CD4-positive, alpha-beta T cell (primary cell): ENCODE measurements around the gene FCGBP. TPM values are rescaled to one million over a fixed set of nuclear protein-coding genes. Genes with fewer than 3 reads are reported as not detected.
"Not testable (repeated sequence)": the region's sequence is repeated elsewhere in the genome, so short reads cannot be mapped to it uniquely, and the experiment has no call there.

Experiments used
- ATAC-seq: fragments of 200-7000 bp; cut with Tn5 transposase; one replicate; pipeline ENCODE4 v1.10.0; 2022; ENCODE audit warnings: mild to moderate bottlenecking; ENCODE audit not compliant: poor library complexity
- CTCF ChIA-PET: fragments of 350-600 bp; sonication (Branson Sonifier 250); formaldehyde crosslinking; loops from one replicate; lab custom pipeline; 2021; ENCODE audit warnings: antibody characterized with exemption, inconsistent platforms; lab: Charles Lee
- POLR2A ChIA-PET: fragments of 350-600 bp; sonication (Branson Sonifier 250); formaldehyde crosslinking; loops from one replicate; lab custom pipeline; 2021; ENCODE audit warnings: antibody characterized with exemption, inconsistent platforms; lab: Charles Lee
- DNase-seq, 14 experiments: peaks; one replicate each; pipeline ENCODE4 v3.0.0-alpha.2; 2013 to 2020; ENCODE audit warnings: mixed read lengths in 2 of 14
- H3K27ac ChIP-seq, 2 donors: one replicate each; pipeline versions ENCODE4 v1.5.1 to v1.7.0; 2013; ENCODE audit warnings: low read length in 2 of 2, low read depth in 1 of 2, mild to moderate bottlenecking in 1 of 2
- H3K27me3 ChIP-seq, 2 experiments: 1 replicate in 1 of 2; 2 replicates in 1 of 2; pipeline versions ENCODE4 v1.6.1 to v1.7.0; 2013; ENCODE audit warnings: low read length in 2 of 2, control low read depth in 1 of 2, mild to moderate bottlenecking in 1 of 2, moderate library complexity in 1 of 2; ENCODE audit not compliant: insufficient read depth in 2 of 2, control insufficient read depth in 1 of 2
- H3K36me3 ChIP-seq: one replicate; pipeline ENCODE4 v1.6.1; 2013; ENCODE audit warnings: low read length, control low read depth; ENCODE audit not compliant: insufficient read depth
- H3K4me1 ChIP-seq: one replicate; pipeline ENCODE4 v1.6.1; 2013; ENCODE audit warnings: low read length, control low read depth; ENCODE audit not compliant: insufficient read depth
- H3K4me3 ChIP-seq: one replicate; pipeline ENCODE4 v1.5.1; 2013; ENCODE audit warnings: mild to moderate bottlenecking, low read length, moderate library complexity
- H3K9me3 ChIP-seq, 2 experiments: 1 replicate in 1 of 2; 2 replicates in 1 of 2; pipeline versions ENCODE4 v1.6.1 to v1.7.0; 2013; ENCODE audit warnings: low read length in 2 of 2, mild to moderate bottlenecking in 2 of 2, control low read depth in 1 of 2, moderate library complexity in 1 of 2; ENCODE audit not compliant: control insufficient read depth in 1 of 2, insufficient read depth in 1 of 2
- H3K27ac Mint-ChIP-seq: one replicate; pipeline ENCODE4 v1.8.0; 2020; ENCODE audit warnings: mixed read lengths
- H3K27me3 Mint-ChIP-seq: one replicate; pipeline ENCODE4 v1.8.0; 2021; ENCODE audit warnings: mixed read lengths
- H3K36me3 Mint-ChIP-seq: one replicate; pipeline ENCODE4 v1.8.0; 2021; ENCODE audit warnings: low read depth, mixed read lengths
- H3K4me1 Mint-ChIP-seq: one replicate; pipeline ENCODE4 v1.8.0; 2021; ENCODE audit warnings: low read depth, mixed read lengths
- H3K4me3 Mint-ChIP-seq: one replicate; pipeline ENCODE4 v1.8.0; 2020; ENCODE audit warnings: mild to moderate bottlenecking, mixed read lengths
- H3K9me3 Mint-ChIP-seq: one replicate; pipeline ENCODE4 v1.8.0; 2020; ENCODE audit warnings: mixed read lengths
- intact Hi-C, 2 experiments: fragments of 100-400 bp; cut with DNase I in 1 of 2; cut with micrococcal nuclease in 1 of 2; formaldehyde crosslinking; loops; one replicate each; pipeline versions ENCODE4 v1.15.1 to v1.9.0; 2023 to 2025; cut with DNase I, micrococcal nuclease
- total RNA-seq, 174 experiments: library from RNA in 2 of 174; stranded (reverse) in 2 of 174; gene quantifications; one replicate each; pipeline ENCODE4 v1.2.3 and lab custom pipeline; 2021 to 2026
- TF ChIP-seq, protein P1 (sequence below): fragments of 200-600 bp; IDR thresholded peaks from one replicate; pipeline ENCODE4 v1.8.0; 2022; ENCODE audit warnings: antibody characterized with exemption, mild to moderate bottlenecking

Gene FCGBP
- total RNA-seq, 2 experiments from 2014 or later: 16.3 to 19.1 TPM

DNA sequence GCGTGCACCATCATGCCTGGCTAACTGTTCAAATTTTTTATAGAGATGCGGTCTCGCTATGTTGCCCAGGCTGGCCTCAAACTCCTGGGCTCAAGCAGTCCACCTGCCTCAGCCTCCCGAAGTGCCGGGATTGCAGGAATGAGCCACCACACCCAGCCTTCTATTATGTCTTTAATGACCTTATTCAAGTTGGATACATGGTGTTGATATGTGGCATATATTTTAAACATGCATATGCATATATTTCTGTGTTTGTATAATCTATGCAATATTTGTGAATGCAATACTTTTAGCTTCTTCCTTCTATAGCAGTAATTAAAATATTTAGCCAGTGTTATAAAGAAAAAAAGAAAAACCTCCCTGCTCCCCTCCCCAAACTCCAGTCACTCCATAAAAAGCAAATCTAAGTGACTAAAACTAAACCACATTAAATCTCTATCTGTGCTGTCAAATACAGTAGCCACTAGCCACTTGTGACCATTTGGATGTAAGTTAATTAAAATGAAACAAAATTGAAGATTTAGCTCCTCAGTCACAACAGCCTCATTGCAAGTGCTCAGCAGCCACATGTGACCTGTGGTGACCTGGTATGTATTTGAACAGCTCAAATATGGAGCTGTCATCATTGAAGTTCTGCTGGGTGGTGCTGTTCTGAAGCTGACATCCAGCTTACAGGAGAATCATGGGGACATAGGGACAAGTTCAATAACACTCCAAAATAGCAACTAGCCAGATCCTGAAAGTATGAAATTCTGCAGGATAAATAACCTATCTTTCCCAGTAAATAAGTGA, 27.4 kb downstream of the FCGBP start:
- H3K36me3 Mint-ChIP-seq: peaks cover 14% of the 10 kb centered on the region
- DNase-seq (no peak), ATAC-seq (no peak)
- peaks cover 31% of the 10 kb centered on the region for H3K4me1 Mint-ChIP-seq
- intact Hi-C loops: loop anchor here in 1 of 2 experiments (5.0 kb wide), 1 partner anchor 65 kb away; the partner anchor contains the start of gene PSMC4
- TF ChIP-seq, protein P1, sequence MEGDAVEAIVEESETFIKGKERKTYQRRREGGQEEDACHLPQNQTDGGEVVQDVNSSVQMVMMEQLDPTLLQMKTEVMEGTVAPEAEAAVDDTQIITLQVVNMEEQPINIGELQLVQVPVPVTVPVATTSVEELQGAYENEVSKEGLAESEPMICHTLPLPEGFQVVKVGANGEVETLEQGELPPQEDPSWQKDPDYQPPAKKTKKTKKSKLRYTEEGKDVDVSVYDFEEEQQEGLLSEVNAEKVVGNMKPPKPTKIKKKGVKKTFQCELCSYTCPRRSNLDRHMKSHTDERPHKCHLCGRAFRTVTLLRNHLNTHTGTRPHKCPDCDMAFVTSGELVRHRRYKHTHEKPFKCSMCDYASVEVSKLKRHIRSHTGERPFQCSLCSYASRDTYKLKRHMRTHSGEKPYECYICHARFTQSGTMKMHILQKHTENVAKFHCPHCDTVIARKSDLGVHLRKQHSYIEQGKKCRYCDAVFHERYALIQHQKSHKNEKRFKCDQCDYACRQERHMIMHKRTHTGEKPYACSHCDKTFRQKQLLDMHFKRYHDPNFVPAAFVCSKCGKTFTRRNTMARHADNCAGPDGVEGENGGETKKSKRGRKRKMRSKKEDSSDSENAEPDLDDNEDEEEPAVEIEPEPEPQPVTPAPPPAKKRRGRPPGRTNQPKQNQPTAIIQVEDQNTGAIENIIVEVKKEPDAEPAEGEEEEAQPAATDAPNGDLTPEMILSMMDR: no peak
- H3K4me3 ChIP-seq: no peak overlapping the region
- H3K4me3 Mint-ChIP-seq: no peak overlapping the region
- H3K9me3 ChIP-seq: no peaks in the 10 kb centered on the region
- no peaks in the 10 kb centered on the region for H3K27me3 Mint-ChIP-seq
- H3K27ac ChIP-seq: no peak overlapping the region
- ChIA-PET CTCF (interaction anchor here (2.0 kb wide), 1 partner anchor 64 kb away, joined by 5 read pairs; the partner anchor contains the start of gene PSMC4), POLR2A (interaction anchor here (1.1 to 1.4 kb wide), 3 partner anchors 30 to 64 kb away, joined by 3 to 12 read pairs (median 3); partner anchors contain the start of gene PSMC4)
- H3K27me3 ChIP-seq: no peaks in the 10 kb centered on the region
- no peaks in the 10 kb centered on the region for H3K36me3 ChIP-seq
- H3K4me1 ChIP-seq: no peaks in the 10 kb centered on the region
- H3K27ac Mint-ChIP-seq: no peak overlapping the region
- H3K9me3 Mint-ChIP-seq: no peaks in the 10 kb centered on the region

DNA sequence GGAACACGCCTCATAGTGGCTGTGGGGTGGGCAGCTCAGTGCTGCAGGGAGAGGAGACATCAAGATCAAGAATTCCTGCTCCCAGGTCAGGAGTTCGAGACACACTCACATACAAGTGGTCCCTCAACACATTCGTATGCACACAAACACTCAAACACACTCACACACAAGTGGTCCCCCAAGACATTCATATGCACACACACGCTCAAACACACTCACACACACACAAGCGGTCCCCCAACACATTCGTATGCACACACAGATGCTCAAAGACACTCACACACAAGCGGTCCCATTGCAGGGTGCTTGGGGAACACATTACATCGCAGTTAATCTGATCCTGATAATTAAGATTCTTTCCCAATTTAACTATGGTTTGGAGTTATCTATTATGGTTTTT, 28.2 kb downstream of the FCGBP start:
- Histone ChIP-seq H3K27ac (no peak overlapping the region), H3K27me3 (no peaks in the 10 kb centered on the region), H3K4me1 (no peaks in the 10 kb centered on the region), H3K9me3 (no peaks in the 10 kb centered on the region), H3K4me3 (no peak overlapping the region), H3K36me3 (no peaks in the 10 kb centered on the region)
- H3K27me3 Mint-ChIP-seq: no peaks in the 10 kb centered on the region
- H3K9me3 Mint-ChIP-seq: no peaks in the 10 kb centered on the region
- peaks cover 9% of the 10 kb centered on the region for H3K36me3 Mint-ChIP-seq
- intact Hi-C loops: loop anchor here in 1 of 2 experiments (5.0 kb wide), 1 partner anchor 66 kb away; the partner anchor contains the start of gene PSMC4
- CTCF ChIA-PET: interaction anchor here (2.0 kb wide), 1 partner anchor 64 kb away, joined by 5 read pairs; the partner anchor contains the start of gene PSMC4
- DNase-seq: no peak
- POLR2A ChIA-PET: no interaction called here
- H3K4me1 Mint-ChIP-seq: peaks cover 31% of the 10 kb centered on the region
- no peak overlapping the region for H3K4me3 Mint-ChIP-seq
- TF ChIP-seq, protein P1: no peak
- no peak overlapping the region for H3K27ac Mint-ChIP-seq
- ATAC-seq: no peak

DNA sequence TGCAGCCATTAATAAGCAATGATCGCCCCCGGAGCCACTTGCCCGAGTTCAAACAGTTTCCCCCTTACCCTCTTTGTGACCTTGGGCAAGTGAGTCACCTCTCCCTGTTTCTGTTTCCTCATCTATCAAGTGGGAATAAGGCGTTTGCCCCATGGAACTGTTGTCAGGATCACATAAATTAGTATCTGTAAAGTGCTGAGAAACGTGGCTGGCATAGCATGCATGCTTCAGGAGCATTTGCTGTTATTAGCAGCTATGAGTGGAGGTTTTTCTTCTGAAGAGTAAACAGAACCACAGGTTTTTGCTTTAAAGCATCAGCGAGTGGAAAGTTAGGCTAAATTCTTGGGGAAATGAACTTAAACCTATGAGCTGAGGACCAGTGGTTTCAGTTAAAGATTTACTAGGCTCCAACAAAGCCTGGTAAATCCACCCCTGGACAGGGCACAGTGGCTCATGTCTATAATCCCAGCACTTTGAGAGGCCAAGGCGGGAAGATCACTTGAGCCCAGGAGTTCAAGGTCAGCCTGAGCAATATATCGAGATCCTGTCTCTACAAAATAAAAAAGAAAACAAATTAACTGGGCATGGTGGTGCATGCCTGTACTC, 30.8 kb downstream of the FCGBP start:
- H3K4me3 ChIP-seq, H3K27ac Mint-ChIP-seq, H3K36me3 Mint-ChIP-seq, H3K27me3 Mint-ChIP-seq, H3K27me3 ChIP-seq, H3K4me1 ChIP-seq, H3K9me3 ChIP-seq, H3K36me3 ChIP-seq, CTCF ChIA-PET, H3K27ac ChIP-seq, DNase-seq, H3K9me3 Mint-ChIP-seq, intact Hi-C loops, H3K4me3 Mint-ChIP-seq, POLR2A ChIA-PET, ATAC-seq: not testable (repeated sequence)
- peaks cover 24% of the 10 kb centered on the region for H3K4me1 Mint-ChIP-seq

DNA sequence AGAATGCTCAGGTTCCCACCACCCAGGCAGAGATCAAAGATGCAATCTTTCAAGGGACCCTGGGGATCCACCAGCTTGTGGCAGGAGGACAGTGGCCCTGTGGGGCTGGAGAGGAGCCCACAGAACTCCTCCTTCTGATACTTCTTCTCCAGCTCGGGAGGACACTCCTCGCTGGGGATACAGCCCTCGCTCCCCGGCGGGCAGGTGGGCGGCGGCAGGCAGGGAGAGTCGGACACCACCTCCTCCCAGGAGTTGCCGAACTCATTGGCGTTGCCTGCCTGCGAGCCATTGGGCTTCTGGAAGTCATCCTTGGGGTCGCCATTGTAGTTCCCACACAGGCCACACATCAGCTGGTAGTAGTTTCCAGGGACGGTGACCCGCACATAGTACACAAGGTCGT, 32.1 kb downstream of the FCGBP start:
- H3K4me3 Mint-ChIP-seq, H3K4me1 ChIP-seq, H3K36me3 Mint-ChIP-seq, H3K9me3 Mint-ChIP-seq, H3K9me3 ChIP-seq, POLR2A ChIA-PET, ATAC-seq, H3K27me3 Mint-ChIP-seq, DNase-seq, H3K27me3 ChIP-seq, H3K27ac ChIP-seq, H3K27ac Mint-ChIP-seq, H3K36me3 ChIP-seq, H3K4me3 ChIP-seq, intact Hi-C loops, CTCF ChIA-PET: not testable (repeated sequence)
- H3K4me1 Mint-ChIP-seq: peaks cover 12% of the 10 kb centered on the region

DNA sequence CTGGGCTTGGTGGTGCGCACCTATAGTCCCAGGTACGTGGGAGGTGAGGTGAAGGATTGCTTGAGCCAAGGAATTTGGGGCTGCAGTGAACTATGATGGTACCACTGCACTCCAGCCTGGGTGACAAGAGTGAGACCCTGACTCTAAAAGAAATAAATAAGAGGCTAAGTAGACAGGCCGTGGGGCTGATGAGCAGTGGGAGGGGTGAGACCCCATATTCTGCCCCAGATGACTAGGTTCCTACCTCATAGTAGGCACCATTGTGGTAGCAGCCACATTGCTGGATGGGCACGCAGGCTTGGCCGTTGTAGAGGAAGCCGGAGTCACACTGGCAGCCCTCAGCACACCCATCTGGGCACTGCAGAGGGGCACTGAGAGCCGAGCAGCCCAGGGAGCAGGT, 32.8 kb downstream of the FCGBP start:
- H3K4me3 Mint-ChIP-seq, intact Hi-C loops, CTCF ChIA-PET, DNase-seq, H3K4me3 ChIP-seq, H3K27ac ChIP-seq, H3K9me3 Mint-ChIP-seq, H3K27me3 Mint-ChIP-seq, H3K36me3 Mint-ChIP-seq, H3K4me1 ChIP-seq, POLR2A ChIA-PET, H3K27me3 ChIP-seq, H3K9me3 ChIP-seq, H3K36me3 ChIP-seq, H3K27ac Mint-ChIP-seq, H3K4me1 Mint-ChIP-seq, ATAC-seq: not testable (repeated sequence)
